Activated CD8-positive, alpha-beta memory T cell treated with anti-CD3 and anti-CD28 coated beads, Interleukin-2, amount 50 U/mL, for 1 hour (primary cell): ENCODE data around the gene TAGLN.
A peak's percentile ranks its signal among the peaks of the same experiment; 100 is the strongest.

Experiments
- DNase-seq: peaks from one replicate; pipeline ENCODE4 v3.0.0-alpha.2; 2020; ENCODE audit errors: extremely low read depth

TAGLN gene

DNA sequence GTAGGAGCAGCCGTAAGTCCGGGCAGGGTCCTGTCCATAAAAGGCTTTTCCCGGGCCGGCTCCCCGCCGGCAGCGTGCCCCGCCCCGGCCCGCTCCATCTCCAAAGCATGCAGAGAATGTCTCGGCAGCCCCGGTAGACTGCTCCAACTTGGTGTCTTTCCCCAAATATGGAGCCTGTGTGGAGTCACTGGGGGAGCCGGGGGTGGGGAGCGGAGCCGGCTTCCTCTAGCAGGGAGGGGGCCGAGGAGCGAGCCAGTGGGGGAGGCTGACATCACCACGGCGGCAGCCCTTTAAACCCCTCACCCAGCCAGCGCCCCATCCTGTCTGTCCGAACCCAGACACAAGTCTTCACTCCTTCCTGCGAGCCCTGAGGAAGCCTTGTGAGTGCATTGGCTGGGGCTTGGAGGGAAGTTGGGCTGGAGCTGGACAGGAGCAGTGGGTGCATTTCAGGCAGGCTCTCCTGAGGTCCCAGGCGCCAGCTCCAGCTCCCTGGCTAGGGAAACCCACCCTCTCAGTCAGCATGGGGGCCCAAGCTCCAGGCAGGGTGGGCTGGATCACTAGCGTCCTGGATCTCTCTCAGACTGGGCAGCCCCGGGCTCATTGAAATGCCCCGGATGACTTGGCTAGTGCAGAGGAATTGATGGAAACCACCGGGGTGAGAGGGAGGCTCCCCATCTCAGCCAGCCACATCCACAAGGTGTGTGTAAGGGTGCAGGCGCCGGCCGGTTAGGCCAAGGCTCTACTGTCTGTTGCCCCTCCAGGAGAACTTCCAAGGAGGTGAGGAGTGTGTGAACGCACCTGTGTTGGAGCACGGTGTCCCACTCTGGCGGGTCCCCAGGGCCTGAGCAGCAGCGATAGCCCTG is at the start of gene TAGLN:
Gene TAGLN, plus strand, starts transcription at position 318 of the 863 bp plus-strand sequence. CDS start 3,644 bp downstream, outside the sequence.
- DNase-seq: no peak

DNA sequence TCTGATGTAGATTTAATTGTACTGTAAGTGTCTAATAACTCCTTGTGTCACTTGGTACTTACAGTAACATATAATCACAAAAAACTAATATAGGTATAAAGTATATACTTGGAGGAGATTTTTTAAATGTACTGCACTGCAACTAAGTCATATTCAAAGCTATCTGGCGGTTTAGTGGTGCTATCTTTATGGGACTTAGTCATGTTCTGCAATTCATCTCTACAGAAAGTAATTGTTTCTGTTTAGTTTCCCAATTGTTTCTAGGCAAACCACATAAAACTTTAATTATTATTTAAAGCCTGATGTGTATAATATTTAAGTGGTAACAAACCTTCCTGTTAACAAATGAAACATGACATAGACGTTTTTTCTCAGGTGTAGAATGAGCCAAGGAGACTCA is 47.1 kb upstream of the TAGLN start:
- no peak for DNase-seq

DNA sequence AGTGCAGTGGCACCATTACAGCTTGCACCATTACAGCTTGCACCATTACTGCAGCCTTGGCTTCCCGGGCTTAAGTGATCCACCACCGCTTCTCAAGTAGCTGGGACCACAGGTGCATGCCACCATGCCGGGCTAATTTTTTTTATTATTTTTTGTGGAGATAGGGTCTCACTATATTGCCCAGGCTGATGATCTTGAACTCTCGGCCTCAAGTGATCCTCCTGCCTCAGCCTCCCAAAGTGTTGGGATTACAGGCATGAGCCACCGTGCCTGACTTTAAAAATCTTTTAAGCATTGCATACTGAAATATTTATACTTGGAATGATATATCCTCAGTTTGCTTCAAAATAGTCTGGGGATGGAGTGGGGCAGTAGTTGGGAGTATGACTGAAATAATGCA is 44.7 kb upstream of the TAGLN start:
- DNase-seq: no peak

DNA sequence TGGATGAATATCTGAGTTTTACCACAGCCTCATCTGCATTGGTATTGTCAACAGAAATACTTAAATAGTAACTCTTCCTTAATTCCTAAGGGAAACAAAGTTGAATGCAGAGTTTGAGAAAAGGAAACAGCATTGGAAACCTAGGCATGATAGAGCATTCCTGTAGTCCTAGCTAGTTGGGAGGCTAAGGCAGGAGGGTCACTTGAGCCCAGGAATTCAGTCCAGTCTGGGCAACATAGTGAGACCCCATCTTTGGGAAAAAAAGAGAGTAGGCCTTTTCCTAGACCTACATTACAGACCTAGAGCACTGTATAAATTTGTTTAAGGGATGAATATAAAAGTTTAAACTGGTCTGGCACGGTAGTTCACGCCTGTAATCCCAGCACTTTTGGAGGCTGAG is 41.7 kb upstream of the TAGLN start:
- no peak for DNase-seq

DNA sequence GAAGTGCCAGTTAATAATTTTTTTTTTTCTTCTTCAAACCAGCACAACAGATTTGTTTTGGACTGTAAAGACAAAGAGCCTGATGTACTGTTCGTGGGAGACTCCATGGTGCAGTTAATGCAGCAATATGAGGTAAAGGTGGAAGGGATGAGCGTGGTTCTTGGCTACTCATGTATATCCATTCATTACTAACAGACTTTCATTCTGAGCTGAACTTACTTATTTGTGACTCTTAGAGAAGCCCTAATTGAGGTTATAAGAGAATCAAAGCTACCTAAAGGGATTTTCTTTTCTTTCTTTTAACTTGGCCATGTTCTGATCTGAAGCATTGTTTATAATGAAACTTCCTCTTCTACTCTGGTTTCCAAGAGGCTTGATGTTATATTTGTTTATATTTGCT is 39.3 kb upstream of the TAGLN start:
- DNase-seq: no peak

DNA sequence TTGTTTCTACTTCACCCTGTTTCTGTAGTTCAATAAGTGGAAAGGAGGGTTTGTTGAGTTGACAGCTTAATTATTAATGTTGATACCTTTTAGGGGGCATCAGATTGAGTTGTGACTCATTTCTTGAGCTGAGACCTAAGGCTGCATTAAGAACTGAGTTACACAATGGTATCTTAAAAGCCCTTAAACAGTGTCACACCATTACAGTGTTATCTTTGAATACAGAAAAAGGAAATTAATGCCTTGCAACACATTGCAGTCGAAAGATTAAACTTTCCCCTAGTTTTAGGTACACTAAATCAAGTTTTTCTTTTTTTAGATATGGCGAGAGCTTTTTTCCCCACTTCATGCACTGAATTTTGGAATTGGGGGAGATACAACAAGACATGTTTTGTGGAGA is 38.3 kb upstream of the TAGLN start:
- no peak for DNase-seq

DNA sequence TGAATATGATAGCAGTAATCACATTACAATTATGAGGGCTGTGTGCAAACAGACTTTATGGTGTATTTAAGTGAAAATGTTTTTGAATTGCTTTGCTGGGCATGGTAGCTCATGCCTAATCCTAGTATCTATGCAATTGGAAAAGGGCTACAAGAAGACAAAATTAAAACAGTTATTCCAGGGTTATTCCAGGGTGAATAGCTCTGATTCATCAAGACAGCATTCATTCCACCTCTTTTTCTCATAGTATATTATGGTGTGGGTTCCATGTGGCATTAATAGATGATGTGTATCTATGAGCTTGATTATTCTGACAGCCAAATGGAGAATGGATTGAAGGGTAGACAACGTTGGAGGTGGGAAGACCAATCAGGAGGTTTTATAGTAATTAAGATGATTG is 32.7 kb upstream of the TAGLN start:
- DNase-seq: no peak

DNA sequence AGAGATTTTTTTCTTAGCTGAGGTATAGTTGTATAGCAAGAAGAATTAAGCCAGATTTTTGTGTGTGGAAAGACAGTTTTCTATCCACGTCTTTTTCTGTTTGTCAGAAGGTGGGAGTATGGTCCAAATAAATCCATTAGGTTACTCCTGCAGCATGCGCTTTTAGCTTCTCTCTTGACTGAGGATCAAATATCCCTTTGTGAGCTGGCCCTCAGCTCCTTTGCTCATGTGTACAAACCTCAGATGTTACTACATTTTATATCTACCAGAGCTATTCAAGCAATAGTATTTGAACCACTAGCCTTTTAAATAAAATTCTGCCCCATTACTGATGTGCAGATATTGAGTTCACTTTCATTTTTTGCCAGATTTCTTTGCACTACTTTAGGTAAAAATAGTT is 29.4 kb upstream of the TAGLN start:
- DNase-seq: no peak

DNA sequence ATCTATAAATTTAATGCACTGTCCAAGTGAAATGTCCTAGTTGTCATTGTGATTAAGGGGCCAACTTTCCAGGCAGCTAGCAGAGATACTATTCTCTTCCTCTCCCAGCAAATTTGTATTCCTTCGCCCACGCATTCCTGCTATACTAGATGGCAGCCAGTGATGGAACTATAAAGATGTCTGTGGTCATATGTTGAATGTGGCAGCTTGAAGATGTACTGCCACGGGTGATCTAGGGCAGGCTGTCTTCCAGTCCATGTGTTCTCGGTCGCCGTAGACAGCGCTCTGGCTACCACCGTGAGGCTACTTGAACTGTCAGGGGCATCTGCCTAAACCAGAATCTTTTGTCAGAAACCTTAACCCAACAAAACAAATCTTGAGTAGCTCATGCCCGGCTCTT is 29.0 kb upstream of the TAGLN start:
- DNase-seq: no peak

DNA sequence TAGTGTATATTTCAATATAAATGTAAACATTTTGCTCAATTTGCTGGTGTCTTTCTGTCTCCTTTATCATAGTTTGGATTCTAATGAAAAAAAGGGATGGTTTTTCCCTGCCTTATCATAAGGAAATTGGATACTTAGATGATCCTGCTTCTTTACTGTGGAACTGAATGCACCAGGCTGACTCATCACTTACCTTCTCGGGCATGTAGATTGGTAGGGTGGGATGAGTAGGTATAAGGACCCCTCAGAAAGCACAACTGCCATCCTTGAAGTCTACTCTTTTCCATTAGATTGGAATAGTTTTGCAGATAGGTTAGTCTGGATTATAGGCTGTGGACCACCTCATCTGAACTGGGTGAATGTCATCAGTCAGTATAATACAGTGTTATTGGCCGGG is 28.2 kb upstream of the TAGLN start:
- DNase-seq: no peak

DNA sequence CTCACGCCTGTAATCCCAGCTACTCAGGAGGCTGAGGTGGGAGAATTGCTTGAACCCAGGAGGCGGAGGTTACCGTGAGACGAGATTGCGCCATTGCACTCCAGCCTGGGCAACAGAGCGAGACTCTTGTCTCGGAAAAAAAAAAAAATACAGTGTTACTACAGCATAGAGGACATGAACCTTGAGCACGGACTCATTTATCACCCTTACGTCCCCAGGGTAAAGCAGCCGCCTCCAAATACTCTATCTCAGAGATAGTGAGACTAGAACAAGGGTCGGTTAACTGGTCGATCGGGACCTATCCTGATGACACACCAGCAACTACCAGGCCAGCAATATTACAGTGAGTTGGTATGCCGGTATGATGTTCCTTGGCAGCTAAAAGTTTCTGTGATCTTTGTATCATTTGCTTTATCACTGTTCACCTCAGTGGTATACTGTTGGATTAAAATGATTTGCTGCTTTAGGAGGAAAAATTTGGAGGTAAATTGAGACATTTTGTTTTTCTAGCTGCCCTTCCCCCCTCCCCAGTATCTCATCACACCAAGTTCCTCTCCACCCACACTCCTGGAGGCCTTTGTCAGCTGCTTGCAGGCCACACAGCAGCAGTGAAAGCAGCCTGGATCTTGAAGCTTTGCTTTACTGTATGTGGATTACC is 27.6 kb upstream of the TAGLN start:
- DNase-seq: no peak

DNA sequence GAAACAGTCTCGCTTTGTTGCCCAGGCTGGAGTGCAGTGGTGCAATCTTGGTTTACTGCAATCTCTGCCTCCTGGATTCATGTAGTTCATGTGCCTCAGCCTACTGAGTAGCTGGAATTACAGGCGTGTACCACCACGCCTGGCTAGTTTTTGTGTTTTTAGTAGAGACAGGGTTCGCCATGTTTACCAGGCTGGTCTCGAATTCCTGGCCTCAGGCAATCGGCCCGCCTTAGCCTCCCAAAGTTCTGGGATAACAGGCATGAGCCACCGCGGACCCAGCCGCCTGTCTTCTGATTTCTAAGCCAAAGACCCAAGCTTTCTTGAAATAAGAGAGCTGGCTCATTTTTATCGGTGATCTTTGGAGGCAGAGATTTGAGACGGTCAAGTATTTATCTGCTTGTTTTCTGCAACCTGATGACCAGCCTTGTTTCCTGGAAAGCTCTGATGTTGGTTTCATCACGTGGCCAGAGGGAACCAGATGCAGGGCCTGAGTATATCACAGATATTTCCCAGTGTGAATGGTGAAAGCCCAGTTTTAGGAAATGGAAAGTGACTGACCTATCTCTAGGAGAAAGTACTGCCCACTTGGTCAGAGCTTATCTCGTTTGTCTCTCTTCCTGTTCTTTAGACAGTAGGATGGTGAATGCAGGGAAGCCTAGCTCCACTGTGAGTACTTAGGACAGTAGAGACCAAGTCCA is 26.3 kb upstream of the TAGLN start:
- DNase-seq: no peak

DNA sequence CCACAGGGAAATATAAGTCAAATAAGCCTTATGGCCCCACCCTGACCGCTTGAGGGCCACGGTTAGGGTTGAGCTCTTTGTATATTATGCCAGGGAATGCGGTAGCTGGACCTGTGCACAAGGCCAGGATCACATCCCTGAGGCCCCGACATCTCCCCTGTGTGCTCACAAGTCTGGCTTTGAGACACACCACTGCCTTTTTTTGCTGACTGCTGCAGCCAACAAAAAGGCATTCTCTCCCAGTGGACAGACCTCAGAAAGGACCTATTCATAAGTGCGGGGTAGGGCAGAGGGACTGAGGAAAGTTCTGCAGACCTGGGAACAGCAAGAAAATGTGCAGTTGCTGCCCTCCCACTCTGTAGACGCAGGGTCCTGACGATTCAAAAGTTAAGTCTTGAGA is 24.1 kb upstream of the TAGLN start:
- DNase-seq: no peak

DNA sequence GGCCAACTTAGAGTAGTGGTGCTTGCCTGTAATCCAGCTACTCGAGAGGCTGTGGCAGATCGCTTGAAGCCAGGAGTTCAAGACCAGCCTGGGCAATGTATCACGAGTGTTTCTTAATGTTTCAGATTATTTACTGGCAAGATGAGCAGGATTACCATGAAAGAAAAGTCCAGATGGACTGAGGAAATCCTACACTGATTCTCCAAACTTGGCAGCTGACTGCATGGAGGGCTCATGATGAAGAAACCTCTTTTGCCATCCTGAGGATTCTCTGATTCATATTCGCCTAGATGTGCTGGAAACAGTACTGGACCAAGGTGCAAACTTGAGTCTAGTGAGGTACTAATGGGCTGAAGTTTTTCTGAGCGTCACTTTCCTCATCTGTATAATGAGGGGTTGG is 23.4 kb upstream of the TAGLN start:
- DNase-seq: no peak

DNA sequence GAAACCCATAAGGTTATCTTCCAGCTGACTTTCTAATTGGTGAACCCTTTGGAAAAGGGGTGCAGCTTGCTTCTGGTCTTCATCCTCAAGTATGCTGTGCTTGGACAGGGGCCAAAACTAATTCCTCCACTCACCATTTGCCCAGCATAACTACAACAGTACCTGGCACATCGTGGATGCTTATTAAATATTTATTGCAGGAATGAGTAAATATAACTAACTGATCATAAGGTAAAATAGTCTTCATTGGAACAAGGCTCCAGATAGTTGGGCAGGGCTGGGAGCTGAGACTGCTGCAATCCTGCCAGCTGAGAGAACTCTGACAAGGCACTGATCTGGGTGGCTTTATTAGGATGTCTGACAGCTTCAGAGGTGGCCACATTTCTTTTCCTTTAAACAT is 23.0 kb upstream of the TAGLN start:
- no peak for DNase-seq

DNA sequence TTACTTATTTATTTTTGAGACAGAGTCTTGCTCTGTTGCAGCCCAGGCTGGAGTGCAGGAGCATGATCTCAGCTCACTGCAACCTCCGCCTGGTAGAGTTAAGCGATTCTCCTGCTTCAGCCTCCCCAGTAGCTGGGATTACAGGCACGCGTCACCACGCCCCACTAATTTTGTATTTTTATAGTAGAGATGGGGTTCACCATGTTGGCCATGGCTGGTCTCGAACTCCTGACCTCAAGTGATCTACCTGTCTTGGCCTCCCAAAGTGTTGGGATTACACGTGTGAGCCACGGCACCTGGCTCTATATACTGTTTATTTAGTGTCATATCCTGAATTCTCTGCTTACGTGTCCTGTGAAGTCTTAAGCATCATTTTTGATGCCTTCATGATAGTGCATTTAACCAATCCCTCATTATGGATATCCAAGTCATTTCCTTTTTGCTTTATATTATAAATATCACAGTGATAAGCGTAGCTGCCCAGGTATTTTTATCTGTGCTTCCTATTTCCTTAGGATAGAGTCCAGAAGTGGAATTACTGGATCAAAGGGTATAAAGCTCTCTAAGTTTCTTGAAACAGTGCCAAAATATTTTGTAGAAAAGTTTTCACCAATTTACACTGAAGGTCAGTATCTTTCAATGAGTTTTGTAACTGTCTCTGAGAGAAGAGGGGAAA is 21.5 kb upstream of the TAGLN start:
- no peak for DNase-seq

DNA sequence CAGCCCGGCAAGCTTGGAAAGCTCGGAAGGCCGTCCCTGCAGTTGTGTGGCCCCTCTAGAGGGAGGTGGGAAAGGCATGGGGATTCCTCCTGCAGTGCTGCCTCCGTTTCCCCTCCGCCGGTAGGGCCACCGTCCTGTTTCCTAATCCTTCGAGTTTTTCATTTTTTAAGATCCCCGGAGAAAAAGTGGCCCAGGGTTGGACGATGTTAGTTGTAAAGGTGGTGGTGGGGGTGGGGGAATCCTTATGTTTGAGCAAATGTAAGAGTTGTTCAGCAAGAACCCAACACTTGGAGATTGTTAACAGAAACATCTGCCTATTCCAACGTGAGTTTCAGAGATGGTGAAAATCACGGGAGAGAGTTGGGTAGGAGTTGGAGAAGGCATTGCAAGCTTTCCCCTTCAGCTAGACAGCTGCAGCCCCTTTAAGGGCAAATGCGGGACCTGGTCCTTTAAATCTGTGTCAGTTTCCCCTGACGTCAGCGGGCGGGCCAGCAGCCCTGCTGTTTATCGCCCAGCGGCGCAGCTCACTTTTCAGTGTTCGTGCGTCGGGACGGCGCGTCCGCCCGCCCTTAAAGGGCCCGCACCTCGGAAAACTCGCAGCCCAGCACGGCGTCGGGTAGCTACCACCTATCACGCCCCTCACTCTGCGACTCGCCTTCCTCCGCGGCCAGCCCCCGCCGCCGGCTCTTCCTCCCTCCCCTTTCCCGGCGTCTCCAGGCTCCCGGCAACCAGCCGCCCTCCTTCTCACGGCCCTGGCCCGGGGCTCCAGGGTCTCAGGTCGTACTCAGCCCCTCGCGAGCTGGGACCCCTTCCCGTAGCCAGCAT is 20.7 kb upstream of the TAGLN start, which contains the start of gene SIDT2:
Gene SIDT2, plus strand, starts transcription at position 534 of the 825 bp plus-strand sequence. CDS start 521 bp downstream, outside the sequence.
- peak; percentile 66 for DNase-seq

DNA sequence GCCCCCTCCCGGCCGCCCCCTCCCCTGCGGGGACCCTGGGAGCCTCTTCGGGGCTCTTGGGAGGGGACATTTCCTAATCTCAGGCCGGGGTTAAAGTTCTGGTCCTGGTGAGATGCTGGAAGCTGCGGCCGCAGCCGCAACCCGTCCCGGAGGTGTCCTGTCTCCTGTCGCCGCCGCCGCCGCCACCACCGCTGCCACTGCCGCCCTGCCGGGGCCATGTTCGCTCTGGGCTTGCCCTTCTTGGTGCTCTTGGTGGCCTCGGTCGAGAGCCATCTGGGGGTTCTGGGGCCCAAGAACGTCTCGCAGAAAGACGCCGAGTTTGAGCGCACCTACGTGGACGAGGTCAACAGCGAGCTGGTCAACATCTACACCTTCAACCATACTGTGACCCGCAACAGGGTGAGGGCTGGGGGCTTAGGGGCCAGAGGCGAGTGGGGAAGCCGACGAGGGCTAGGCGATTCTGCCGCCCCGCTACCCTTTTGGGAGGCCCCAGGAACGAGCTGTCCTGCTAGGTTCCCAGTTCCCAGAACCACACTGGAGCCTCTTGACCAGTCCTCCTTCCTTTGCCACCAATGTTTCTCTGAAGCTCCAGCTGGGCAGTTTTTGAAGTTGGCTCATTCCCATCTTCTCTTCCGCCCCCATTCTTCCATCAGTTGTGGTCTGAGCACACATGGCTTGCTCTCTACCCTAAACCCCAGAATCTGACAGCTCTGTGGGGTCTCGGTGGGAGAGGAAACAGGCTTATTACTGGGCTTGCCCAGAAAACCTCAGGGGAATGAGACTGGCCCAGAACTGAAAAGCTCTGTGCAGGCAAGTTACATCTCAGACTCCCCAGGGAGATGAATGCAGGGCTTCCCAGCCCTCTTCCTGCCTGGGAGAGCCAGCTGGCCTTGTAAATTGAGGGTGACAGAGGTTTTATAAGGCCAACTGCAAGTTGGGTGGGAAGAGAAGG is 19.8 kb upstream of the TAGLN start:
- DNase-seq: no peak

DNA sequence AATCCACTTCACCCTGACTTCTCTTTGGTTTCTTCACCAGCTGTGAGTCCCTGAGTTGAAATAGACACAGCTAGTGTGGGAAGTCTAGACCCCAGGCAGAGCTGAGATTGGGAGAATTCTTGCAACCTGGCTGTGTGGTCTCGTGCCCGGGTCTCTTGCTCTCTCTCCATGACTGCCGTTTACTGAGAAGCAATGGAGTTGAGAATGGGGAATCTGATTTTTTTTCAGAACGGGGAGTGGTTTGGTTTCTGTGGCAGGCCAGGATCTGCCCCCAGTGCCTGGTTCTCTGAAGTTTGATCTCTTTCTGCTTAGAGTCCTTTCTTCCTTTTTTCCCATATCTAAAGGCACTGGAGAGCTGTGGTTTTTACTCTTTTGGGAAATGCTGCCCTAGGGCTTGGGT is 19.1 kb upstream of the TAGLN start:
- DNase-seq: no peak
